GM23248 (cell line): Measurements from ENCODE around the gene SUN1.

Experiments
- EZH2 ChIP-seq: fragments of 200-600 bp; sonication (generic); IDR thresholded peaks from 2 replicates; pipeline ENCODE4 v1.6.1; 2018; ENCODE audit warnings: antibody characterized with exemption, mild to moderate bottlenecking; ENCODE audit not compliant: insufficient read depth, poor library complexity, severe bottlenecking
- EZH2phosphoT487 ChIP-seq: fragments of 200-600 bp; sonication (generic); IDR thresholded peaks from 2 replicates; pipeline ENCODE4 v1.6.1; 2018; ENCODE audit warnings: antibody characterized with exemption, moderate library complexity, mild to moderate bottlenecking, low read depth; ENCODE audit not compliant: insufficient read depth

DNA sequence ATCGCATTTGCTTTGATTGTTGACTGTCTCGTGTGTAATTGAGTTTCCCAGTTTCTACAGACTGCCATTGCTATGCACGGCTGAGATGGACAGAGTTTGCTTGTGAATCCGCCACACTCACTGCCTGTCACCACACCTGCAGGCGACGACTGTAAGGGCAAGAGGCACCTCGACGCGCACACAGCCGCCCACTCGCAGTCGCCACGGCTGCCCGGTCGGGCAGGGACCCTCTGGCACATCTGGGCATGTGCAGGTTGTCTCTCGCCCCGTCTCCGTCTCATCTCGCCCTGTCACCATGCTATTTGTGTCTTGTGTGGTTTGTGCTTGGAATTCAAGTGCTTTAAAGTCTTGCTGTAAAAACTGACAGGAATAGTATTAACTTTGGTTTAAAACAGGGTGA is 17.5 kb downstream of the SUN1 start:
- TF ChIP-seq EZH2 (no peak), EZH2phosphoT487 (no peak)
